Non-pigmented ciliary epithelial cell (primary cell): ENCODE data around the gene EPB41L4A.

Source experiments
- DNase-seq: peaks from one replicate; pipeline ENCODE4 v3.0.0-alpha.2; 2010; ENCODE audit warnings: low read depth

The EPB41L4A gene

GRCh38 chr5:112205846-112206245, 213.2 kb downstream of the EPB41L4A start:
- DNase-seq = no peak

GRCh38 chr5:112203229-112203628, 215.8 kb downstream of the EPB41L4A start:
- no peak for DNase-seq

- DNase-seq = no peak
Measured at GRCh38 chr5:112202694-112203093, 216.4 kb downstream of the EPB41L4A start.

- no peak for DNase-seq
Measured at GRCh38 chr5:112201141-112201540, 217.9 kb downstream of the EPB41L4A start.

- no peak for DNase-seq
Measured at GRCh38 chr5:112200131-112200530, 218.9 kb downstream of the EPB41L4A start.

GRCh38 chr5:112196584-112196983, 222.5 kb downstream of the EPB41L4A start:
- no peak for DNase-seq

GRCh38 chr5:112195924-112196323, 223.2 kb downstream of the EPB41L4A start:
- no peak for DNase-seq

- DNase-seq = no peak
Measured at GRCh38 chr5:112192866-112193265, 226.2 kb downstream of the EPB41L4A start.

GRCh38 chr5:112192072-112192471, 227.0 kb downstream of the EPB41L4A start:
- no peak for DNase-seq

GRCh38 chr5:112189391-112189790, 229.7 kb downstream of the EPB41L4A start:
- DNase-seq = no peak

GRCh38 chr5:112186401-112186990, 232.6 kb downstream of the EPB41L4A start:
- no peak for DNase-seq

GRCh38 chr5:112183874-112184273, 235.2 kb downstream of the EPB41L4A start:
- DNase-seq = no peak

GRCh38 chr5:112183103-112183711, 235.9 kb downstream of the EPB41L4A start:
- DNase-seq = no peak

GRCh38 chr5:112179290-112179689, 239.8 kb downstream of the EPB41L4A start:
- DNase-seq = no peak

- no peak for DNase-seq
Measured at GRCh38 chr5:112174959-112175594, 244.0 kb downstream of the EPB41L4A start.

GRCh38 chr5:112165897-112166737, 253.0 kb downstream of the EPB41L4A start:
- no peak for DNase-seq

- DNase-seq = no peak
Measured at GRCh38 chr5:112165399-112165798, 253.7 kb downstream of the EPB41L4A start.

- DNase-seq = no peak
Measured at GRCh38 chr5:112163435-112163834, 255.6 kb downstream of the EPB41L4A start.

- DNase-seq = no peak
Measured at GRCh38 chr5:112161392-112161748, 257.7 kb downstream of the EPB41L4A start.

GRCh38 chr5:112160652-112161391, 258.3 kb downstream of the EPB41L4A start:
- peak; percentile 60 for DNase-seq

GRCh38 chr5:112159435-112159834, 259.6 kb downstream of the EPB41L4A start:
- no peak for DNase-seq

GRCh38 chr5:112156211-112156610, 262.9 kb downstream of the EPB41L4A start:
- no peak for DNase-seq
